ENCODE results near the gene PTPN14. TPM values are rescaled to one million over a fixed set of nuclear protein-coding genes. Genes with fewer than 3 reads are reported as not detected.
A peak's percentile ranks its signal among the peaks of the same experiment; 100 is the strongest.

PTPN14 gene
- total RNA-seq, 3 donors from 2014 or later: 5.8 to 49.0 (median 8.3) TPM

GRCh38 chr1:214467078-214467585 lies 84.3 kb downstream of the PTPN14 start:
- peak; percentile 51 for ATAC-seq
- Histone ChIP-seq H3K9me3 (no peaks in the 10 kb centered on the region), H3K36me3 (ENCODE audit: low read depth) (no peaks in the 10 kb centered on the region), H3K4me1 (ENCODE audit: low read depth) (no peaks in the 10 kb centered on the region), H3K4me3 (no peak overlapping the region)
- TF ChIP-seq, protein P1, sequence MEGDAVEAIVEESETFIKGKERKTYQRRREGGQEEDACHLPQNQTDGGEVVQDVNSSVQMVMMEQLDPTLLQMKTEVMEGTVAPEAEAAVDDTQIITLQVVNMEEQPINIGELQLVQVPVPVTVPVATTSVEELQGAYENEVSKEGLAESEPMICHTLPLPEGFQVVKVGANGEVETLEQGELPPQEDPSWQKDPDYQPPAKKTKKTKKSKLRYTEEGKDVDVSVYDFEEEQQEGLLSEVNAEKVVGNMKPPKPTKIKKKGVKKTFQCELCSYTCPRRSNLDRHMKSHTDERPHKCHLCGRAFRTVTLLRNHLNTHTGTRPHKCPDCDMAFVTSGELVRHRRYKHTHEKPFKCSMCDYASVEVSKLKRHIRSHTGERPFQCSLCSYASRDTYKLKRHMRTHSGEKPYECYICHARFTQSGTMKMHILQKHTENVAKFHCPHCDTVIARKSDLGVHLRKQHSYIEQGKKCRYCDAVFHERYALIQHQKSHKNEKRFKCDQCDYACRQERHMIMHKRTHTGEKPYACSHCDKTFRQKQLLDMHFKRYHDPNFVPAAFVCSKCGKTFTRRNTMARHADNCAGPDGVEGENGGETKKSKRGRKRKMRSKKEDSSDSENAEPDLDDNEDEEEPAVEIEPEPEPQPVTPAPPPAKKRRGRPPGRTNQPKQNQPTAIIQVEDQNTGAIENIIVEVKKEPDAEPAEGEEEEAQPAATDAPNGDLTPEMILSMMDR (IDR thresholded peaks at IDR 0.05): no peak
- peak in 1 of 3 donors; percentile 16 for DNase-seq
- intact Hi-C loops (cut with DNase I, micrococcal nuclease): no loop called here

DNA sequence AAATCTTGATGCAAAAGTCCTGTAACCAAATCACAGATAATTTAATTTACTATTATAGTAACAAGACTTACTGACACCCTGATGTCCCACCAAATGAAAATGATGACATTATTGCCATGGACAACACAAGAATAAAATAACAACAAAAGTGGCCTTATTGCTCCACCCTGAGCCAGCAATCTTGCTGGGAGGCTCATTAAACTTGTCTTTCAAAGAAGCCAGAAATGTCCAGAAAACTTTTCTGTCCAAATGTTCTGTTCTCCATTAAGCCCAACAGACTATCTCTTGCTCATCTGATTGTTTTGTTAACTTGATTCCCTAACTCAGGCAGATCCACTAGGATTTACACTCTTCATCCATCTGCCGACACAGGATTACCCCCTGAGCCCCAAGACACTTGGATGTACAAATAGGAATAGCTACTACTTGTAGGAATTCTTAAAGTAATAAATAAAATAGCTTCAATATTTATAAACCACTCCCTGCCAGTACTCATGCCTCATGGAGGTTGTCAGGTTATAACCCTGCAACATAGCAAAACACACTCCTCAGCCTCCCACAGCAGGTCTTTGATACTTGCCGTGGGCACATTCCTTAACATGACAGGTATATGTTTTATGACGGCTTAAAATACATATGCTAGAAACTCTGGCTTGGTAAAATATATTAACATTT lies 84.9 kb downstream of the PTPN14 start:
- Histone ChIP-seq H3K9me3 (no peaks in the 10 kb centered on the region), H3K4me3 (no peak overlapping the region), H3K36me3 (ENCODE audit: low read depth) (no peaks in the 10 kb centered on the region), H3K4me1 (ENCODE audit: low read depth) (no peaks in the 10 kb centered on the region)
- ATAC-seq: no peak
- TF ChIP-seq, protein P1 (IDR thresholded peaks at IDR 0.05): no peak
- intact Hi-C loops (cut with DNase I, micrococcal nuclease): no loop called here
- DNase-seq: no peak

- no peak for DNase-seq
- H3K4me3 ChIP-seq: no peak overlapping the region
- no peak for ATAC-seq
- no peaks in the 10 kb centered on the region for H3K4me1 ChIP-seq (ENCODE audit: low read depth)
- TF ChIP-seq, protein P1 (IDR thresholded peaks at IDR 0.05): no peak
- no peaks in the 10 kb centered on the region for H3K9me3 ChIP-seq
- no peaks in the 10 kb centered on the region for H3K36me3 ChIP-seq (ENCODE audit: low read depth)
- intact Hi-C loops (cut with DNase I, micrococcal nuclease): no loop called here
These were observed 86.7 kb downstream of the PTPN14 start for GRCh38 chr1:214464445-214465287.

DNA sequence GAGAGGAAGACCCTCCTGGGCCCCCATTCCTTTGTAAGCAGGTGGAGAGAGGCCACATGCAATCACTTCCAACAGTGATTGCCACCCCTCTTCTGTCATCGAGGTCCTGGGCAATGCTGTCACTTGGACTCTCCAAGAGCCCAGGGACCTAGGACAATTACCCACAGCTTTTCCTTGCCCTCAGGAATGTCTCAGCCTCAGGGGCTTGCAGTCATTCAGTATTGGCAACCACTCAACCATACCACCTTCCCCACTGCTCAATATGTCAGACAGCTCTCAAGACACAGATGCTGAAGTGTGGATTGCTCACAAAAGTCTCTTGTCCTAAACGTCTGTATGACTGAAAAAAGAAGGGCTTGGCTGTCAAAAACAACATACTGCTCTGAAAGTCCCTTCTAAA lies 87.8 kb downstream of the PTPN14 start:
- no peak for ATAC-seq
- TF ChIP-seq, protein P1 (IDR thresholded peaks at IDR 0.05): no peak
- intact Hi-C loops (cut with DNase I, micrococcal nuclease): no loop called here
- Histone ChIP-seq H3K4me1 (ENCODE audit: low read depth) (no peaks in the 10 kb centered on the region), H3K36me3 (ENCODE audit: low read depth) (no peaks in the 10 kb centered on the region), H3K9me3 (no peaks in the 10 kb centered on the region), H3K4me3 (no peak overlapping the region)
- DNase-seq: no peak

GRCh38 chr1:214462882-214463281 lies 88.5 kb downstream of the PTPN14 start:
- DNase-seq (no peak), ATAC-seq (no peak)
- H3K4me3 ChIP-seq: no peak overlapping the region
- H3K36me3 ChIP-seq (ENCODE audit: low read depth): no peaks in the 10 kb centered on the region
- H3K4me1 ChIP-seq (ENCODE audit: low read depth): no peaks in the 10 kb centered on the region
- intact Hi-C loops (cut with DNase I, micrococcal nuclease): no loop called here
- TF ChIP-seq, protein P1 (IDR thresholded peaks at IDR 0.05): no peak
- H3K9me3 ChIP-seq: no peaks in the 10 kb centered on the region
